Stomach (tissue), 9 donors: ENCODE data around the gene CSRNP2. TPM values are rescaled to one million over a fixed set of nuclear protein-coding genes. Genes with fewer than 3 reads are reported as not detected.

ENCODE experiments used
- DNase-seq, 2 donors: peaks; one replicate each; pipeline versions ENCODE4 v3.0.0 to v3.0.0-alpha.2; 2013 to 2019
- H3K27ac ChIP-seq, 5 donors: fragments of 200-600 bp in 4 of 5; sonication (generic) in 4 of 5; one replicate each; pipeline ENCODE4 v1.5.1; 2013 to 2019; ENCODE audit warnings: mild to moderate bottlenecking in 1 of 5, moderate library complexity in 1 of 5
- H3K27me3 ChIP-seq, 3 donors: fragments of 200-600 bp; sonication (generic); one replicate each; pipeline ENCODE4 v1.5.1; 2017 to 2019; ENCODE audit warnings: mixed run types in 1 of 3
- H3K36me3 ChIP-seq, 4 donors: fragments of 200-600 bp; sonication (generic); 1 replicate in 3 of 4; 2 replicates in 1 of 4; pipeline ENCODE4 v1.5.1; 2016 to 2019
- H3K4me1 ChIP-seq, 4 donors: fragments of 200-600 bp; sonication (generic); one replicate each; pipeline ENCODE4 v1.5.1; 2016 to 2019
- H3K4me3 ChIP-seq, 4 donors: fragments of 200-600 bp; sonication (generic) in 3 of 4; one replicate each; pipeline ENCODE4 v1.5.1; 2016 to 2019; ENCODE audit warnings: mild to moderate bottlenecking in 1 of 4
- H3K9me3 ChIP-seq, 4 donors: fragments of 200-600 bp; sonication (generic); one replicate each; pipeline ENCODE4 v1.5.1; 2016 to 2019
- CTCF ChIP-seq, 7 experiments: fragments of 450-650 bp in 4 of 7; fragments of 200-600 bp in 3 of 7; sonication (generic) in 3 of 7; IDR thresholded peaks; one replicate each; pipeline ENCODE4 v1.5.1; 2016 to 2019; ENCODE audit warnings: antibody characterized with exemption in 7 of 7, control low read depth in 2 of 7, mild to moderate bottlenecking in 1 of 7
- EP300 ChIP-seq: sonication (generic); formaldehyde crosslinking; IDR thresholded peaks from one replicate; pipeline ENCODE4 v1.6.1; 2017; ENCODE audit warnings: antibody characterized with exemption
- POLR2A ChIP-seq, 4 donors: fragments of 450-650 bp; IDR thresholded peaks; one replicate each; pipeline ENCODE4 v1.6.1; 2016; ENCODE audit warnings: antibody characterized with exemption in 4 of 4, control low read depth in 2 of 4, mild to moderate bottlenecking in 1 of 4, moderate library complexity in 1 of 4
- POLR2AphosphoS5 ChIP-seq, 3 donors: sonication (generic); formaldehyde crosslinking; IDR thresholded peaks; one replicate each; pipeline ENCODE4 v1.6.1; 2016; ENCODE audit warnings: antibody characterized with exemption in 3 of 3
- WGBS, 5 donors: extraction: QIAGEN DNeasy Blood & Tissue Kit in 3 of 5; methylation state at CpG; one replicate each; pipeline versions ENCODE4 v1.1.5 to v1.1.7; 2013 to 2018; 5-methylcytosine and 5-hydroxymethylcytosine counted together
- intact Hi-C: fragments of 100-400 bp; cut with DNase I; formaldehyde crosslinking; loops from one replicate; pipeline ENCODE4 v1.15.1; 2023; ENCODE audit warnings: low total_unique reads
- polyA plus RNA-seq, 3 donors: library from polyadenylated mRNA; stranded (reverse); fragments of 200-250 nt; gene quantifications; one replicate each; pipeline ENCODE4 v1.2.3, GENCODE V29; 2013
- total RNA-seq, 5 donors: library from RNA; depleted of rRNA; stranded (reverse); fragments of >200 nt; gene quantifications; one replicate each; pipeline versions ENCODE4 v1.1.0 to v1.2.3, GENCODE V29; 2014 to 2016
- donor health status: healthy with polysubstance abuse.
- donor health status: Bipolar disorder and iron deficiency.
- donor health status: healthy.

The CSRNP2 gene
- total and polyA plus RNA-seq, 8 donors = 6.0 to 117 (median 15.2) TPM

DNA sequence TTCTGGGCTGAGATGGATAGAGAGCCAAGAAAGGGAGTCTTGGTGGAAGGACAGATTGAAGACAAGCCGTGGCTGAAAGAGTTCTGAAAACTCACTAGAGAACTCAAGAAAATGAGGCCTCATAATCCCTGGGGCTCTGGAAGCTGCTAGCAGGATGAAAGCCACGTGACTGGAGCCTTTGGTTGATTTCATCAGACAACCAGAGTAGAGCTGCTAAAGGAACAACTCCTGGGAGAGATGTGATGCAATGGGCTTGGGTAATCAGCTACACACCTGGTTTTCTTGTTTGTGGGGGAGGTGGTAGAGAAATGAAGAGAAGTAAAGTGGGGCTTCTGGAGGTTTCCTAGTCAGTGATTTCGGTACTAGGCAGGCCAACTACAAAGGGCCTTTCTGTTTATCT is 13.4 kb downstream of the CSRNP2 start:
- Histone ChIP-seq H3K4me1 (peaks cover 0 to 4% (median 0%) of the 10 kb centered on the region in 4 donors), H3K27me3 (no peaks in the 10 kb centered on the region), H3K27ac (no peak overlapping the region), H3K36me3 (peaks cover 71 to 95% (median 93%) of the 10 kb centered on the region in 4 donors), H3K4me3 (no peak overlapping the region), H3K9me3 (no peaks in the 10 kb centered on the region)
- WGBS, 5 donors = 79 to 97% (median 89%) methylated on average over 3 of the region's 3 CpGs
- TF ChIP-seq POLR2A (IDR thresholded peaks at IDR 0.05) (no peak), EP300 (no peak), CTCF (IDR thresholded peaks at IDR 0.05) (no peak), POLR2AphosphoS5 (IDR thresholded peaks at IDR 0.05) (no peak)
- DNase-seq = no peak
- intact Hi-C loops = no loop called here

GRCh38 chr12:51067771-51068170 is 15.6 kb downstream of the CSRNP2 start:
- WGBS, 5 donors = 72 to 89% (median 77%) methylated on average over 7 of the region's 7 CpGs
- intact Hi-C loops = no loop called here
- peaks cover 80 to 100% (median 99%) of the 10 kb centered on the region in 4 donors for H3K36me3 ChIP-seq
- peaks cover 0 to 5% (median 0%) of the 10 kb centered on the region in 4 donors for H3K4me1 ChIP-seq
- TF ChIP-seq POLR2A (IDR thresholded peaks at IDR 0.05) = no peak
- TF ChIP-seq EP300 = no peak
- TF ChIP-seq POLR2AphosphoS5 (IDR thresholded peaks at IDR 0.05) = no peak
- TF ChIP-seq CTCF (IDR thresholded peaks at IDR 0.05) = no peak
- H3K9me3 ChIP-seq = no peaks in the 10 kb centered on the region
- H3K4me3 ChIP-seq = no peak overlapping the region
- H3K27me3 ChIP-seq = no peaks in the 10 kb centered on the region
- no peak overlapping the region for H3K27ac ChIP-seq
- no peak for DNase-seq

GRCh38 chr12:51067229-51067628 is 16.2 kb downstream of the CSRNP2 start:
- Histone ChIP-seq H3K36me3 (peaks cover 80 to 100% (median 100%) of the 10 kb centered on the region in 4 donors), H3K27me3 (no peaks in the 10 kb centered on the region), H3K4me1 (peaks cover 0 to 5% (median 0%) of the 10 kb centered on the region in 4 donors), H3K27ac (no peak overlapping the region), H3K9me3 (no peaks in the 10 kb centered on the region), H3K4me3 (no peak overlapping the region)
- 67 to 85% (median 70%) methylated on average over 4 of the region's 4 CpGs for WGBS, 5 donors
- no peak for TF ChIP-seq EP300
- TF ChIP-seq POLR2A (IDR thresholded peaks at IDR 0.05) = no peak
- TF ChIP-seq CTCF (IDR thresholded peaks at IDR 0.05) = no peak
- TF ChIP-seq POLR2AphosphoS5 (IDR thresholded peaks at IDR 0.05) = no peak
- no peak for DNase-seq
- intact Hi-C loops = no loop called here

GRCh38 chr12:51065530-51065929 is 17.9 kb downstream of the CSRNP2 start:
- H3K36me3 ChIP-seq = peaks cover 77 to 100% (median 100%) of the 10 kb centered on the region in 4 donors
- peaks cover 0 to 5% (median 0%) of the 10 kb centered on the region in 4 donors for H3K4me1 ChIP-seq
- no peaks in the 10 kb centered on the region for H3K9me3 ChIP-seq
- H3K27me3 ChIP-seq = no peaks in the 10 kb centered on the region
- intact Hi-C loops = no loop called here
- WGBS, 5 donors = 93 to 98% (median 97%) methylated on average over 4 to 5 of the region's 5 CpGs
- H3K4me3 ChIP-seq = no peak overlapping the region
- no peak for DNase-seq
- H3K27ac ChIP-seq = no peak overlapping the region
- TF ChIP-seq POLR2A (IDR thresholded peaks at IDR 0.05) = no peak
- TF ChIP-seq POLR2AphosphoS5 (IDR thresholded peaks at IDR 0.05) = no peak
- no peak for TF ChIP-seq CTCF (IDR thresholded peaks at IDR 0.05)
- TF ChIP-seq EP300 = no peak
